Progenitor cell of endocrine pancreas (in vitro differentiated cells): ENCODE results near the gene RNF123. TPM values are rescaled to one million over a fixed set of nuclear protein-coding genes. Genes with fewer than 3 reads are reported as not detected.

Experiments
- DNase-seq: peaks from one replicate; pipeline ENCODE4 v3.0.0; 2021; ENCODE audit warnings: low spot score; ENCODE audit not compliant: unreplicated experiment
- H3K27ac Mint-ChIP-seq: 2 replicates; pipeline ENCODE4 v1.8.0; 2021; ENCODE audit warnings: mild to moderate bottlenecking, moderate library complexity, mixed read lengths
- H3K27me3 Mint-ChIP-seq: 2 replicates; pipeline ENCODE4 v1.8.0; 2021; ENCODE audit warnings: mixed read lengths
- H3K36me3 Mint-ChIP-seq: 2 replicates; pipeline ENCODE4 v1.8.0; 2022; ENCODE audit warnings: mixed read lengths; ENCODE audit not compliant: insufficient read depth
- H3K4me1 Mint-ChIP-seq: 2 replicates; pipeline ENCODE4 v1.8.0; 2021; ENCODE audit warnings: low read depth, mixed read lengths
- H3K4me3 Mint-ChIP-seq: 2 replicates; pipeline ENCODE4 v1.8.0; 2021; ENCODE audit warnings: low read depth, mild to moderate bottlenecking, moderate library complexity, mixed read lengths
- H3K9me3 Mint-ChIP-seq: 2 replicates; pipeline ENCODE4 v1.8.0; 2021; ENCODE audit warnings: low read depth, mixed read lengths
- long read RNA-seq: library from polyadenylated mRNA; unstranded; transcript quantifications from one replicate; pipeline ENCODE4 v2.0.0, GENCODE V29; 2020
- total RNA-seq: library from RNA; stranded (reverse); gene quantifications from 2 replicates; pipeline ENCODE4 v1.2.1, GENCODE V29; 2021
- TF ChIP-seq, protein P1 (sequence below): fragments of 200-600 bp; sonication (generic); IDR thresholded peaks from one replicate; pipeline ENCODE4 v1.5.0; 2021; ENCODE audit warnings: antibody characterized with exemption, mild to moderate bottlenecking; ENCODE audit not compliant: unreplicated experiment

The RNF123 gene
- total RNA-seq: 52.2 and 54.4 TPM in 2 replicates
- long read RNA-seq, full-length matches to known transcripts: 8 of 40 reads
- long read RNA-seq, partial matches to known transcripts: 13 of 40 reads
- long read RNA-seq, other reads (novel, unspliced or antisense): 19 of 40 reads

DNA sequence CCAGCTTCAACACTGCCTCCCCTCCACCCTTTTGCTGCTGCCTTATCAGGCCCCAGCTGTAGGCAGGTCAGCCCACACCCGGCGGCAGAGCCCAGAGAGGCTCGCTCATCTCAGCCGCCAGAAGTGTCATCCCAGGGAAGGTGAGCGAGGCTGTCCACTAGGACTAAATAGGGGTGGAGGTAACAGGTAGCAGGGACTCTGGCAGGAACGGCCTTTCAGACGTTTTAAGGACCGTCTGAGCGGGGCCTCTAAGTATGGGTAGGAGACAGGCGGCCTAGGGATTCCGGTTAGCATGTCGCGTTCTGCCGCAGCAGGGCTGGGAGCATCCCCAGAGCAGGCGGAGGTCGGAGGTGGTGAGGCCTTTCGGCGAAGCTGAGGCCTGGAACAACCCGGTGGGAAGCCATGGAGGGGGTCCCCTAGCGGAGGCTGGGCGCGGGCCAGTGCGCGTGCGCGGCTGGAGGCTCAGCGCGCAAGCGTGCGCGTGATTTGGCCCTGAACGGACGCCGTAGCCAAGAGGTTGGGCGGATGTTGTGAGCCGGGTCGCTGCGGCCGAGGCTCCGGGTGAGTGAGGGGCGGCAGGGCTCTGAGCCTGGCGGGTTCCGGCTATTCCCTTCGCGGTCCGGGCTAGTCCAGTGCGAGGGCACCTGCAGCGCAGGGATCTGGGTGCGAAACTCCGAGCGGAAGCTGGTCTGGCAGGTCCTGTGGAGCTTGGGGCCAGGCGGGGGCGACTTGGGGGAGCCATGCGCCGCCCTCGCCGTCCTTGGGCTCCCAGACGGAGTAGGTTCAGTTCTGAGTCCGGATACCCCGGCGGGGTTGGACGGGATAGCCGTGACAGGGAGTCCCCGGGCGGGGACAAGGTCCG is at the start of gene RNF123, which contains the start of gene MST1:
RNF123 (plus strand) TSS at position 512 of the 862 bp plus-strand sequence. CDS start 1,609 bp downstream, outside the sequence.
MST1 (minus strand) TSS at position 429 of the 862 bp plus-strand sequence. CDS start 783 bp downstream, outside the sequence.
- peak within 1 kb of the TSS; percentile 98 for H3K27ac Mint-ChIP-seq
- peak within 1 kb of the TSS; percentile 96 for H3K4me3 Mint-ChIP-seq
- peak; percentile 92 for DNase-seq
- peaks cover 15% of the 10 kb centered on the region for H3K4me1 Mint-ChIP-seq
- H3K27me3 Mint-ChIP-seq: peaks cover 3% of the 10 kb centered on the region
- TF ChIP-seq, protein P1, sequence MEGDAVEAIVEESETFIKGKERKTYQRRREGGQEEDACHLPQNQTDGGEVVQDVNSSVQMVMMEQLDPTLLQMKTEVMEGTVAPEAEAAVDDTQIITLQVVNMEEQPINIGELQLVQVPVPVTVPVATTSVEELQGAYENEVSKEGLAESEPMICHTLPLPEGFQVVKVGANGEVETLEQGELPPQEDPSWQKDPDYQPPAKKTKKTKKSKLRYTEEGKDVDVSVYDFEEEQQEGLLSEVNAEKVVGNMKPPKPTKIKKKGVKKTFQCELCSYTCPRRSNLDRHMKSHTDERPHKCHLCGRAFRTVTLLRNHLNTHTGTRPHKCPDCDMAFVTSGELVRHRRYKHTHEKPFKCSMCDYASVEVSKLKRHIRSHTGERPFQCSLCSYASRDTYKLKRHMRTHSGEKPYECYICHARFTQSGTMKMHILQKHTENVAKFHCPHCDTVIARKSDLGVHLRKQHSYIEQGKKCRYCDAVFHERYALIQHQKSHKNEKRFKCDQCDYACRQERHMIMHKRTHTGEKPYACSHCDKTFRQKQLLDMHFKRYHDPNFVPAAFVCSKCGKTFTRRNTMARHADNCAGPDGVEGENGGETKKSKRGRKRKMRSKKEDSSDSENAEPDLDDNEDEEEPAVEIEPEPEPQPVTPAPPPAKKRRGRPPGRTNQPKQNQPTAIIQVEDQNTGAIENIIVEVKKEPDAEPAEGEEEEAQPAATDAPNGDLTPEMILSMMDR: peak; percentile 38
- H3K36me3 Mint-ChIP-seq: peaks cover 2% of the 10 kb centered on the region
- no peaks in the 10 kb centered on the region for H3K9me3 Mint-ChIP-seq

DNA sequence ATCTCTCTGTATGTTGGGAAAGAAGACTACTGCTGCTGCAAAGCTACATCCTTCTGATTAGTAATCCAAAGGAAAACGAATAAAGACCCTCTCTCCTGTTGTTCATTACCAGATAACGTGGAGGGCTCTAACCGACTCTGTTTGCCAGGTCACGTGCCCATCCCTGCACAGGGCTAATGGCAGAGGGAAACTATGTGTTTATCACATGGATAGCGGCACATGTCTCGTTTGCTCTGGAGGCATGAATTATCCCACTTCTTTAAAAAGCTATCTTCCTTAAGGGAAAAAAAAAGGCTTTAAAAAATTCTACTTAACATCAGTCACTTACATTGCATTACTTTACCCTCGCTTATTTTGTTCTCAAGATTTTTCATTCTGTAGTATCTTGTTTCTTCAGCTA is 48.1 kb upstream of the RNF123 start:
- Mint-ChIP-seq H3K27me3 (no peaks in the 10 kb centered on the region), H3K4me3 (no peak overlapping the region), H3K36me3 (no peaks in the 10 kb centered on the region), H3K4me1 (no peaks in the 10 kb centered on the region), H3K9me3 (no peaks in the 10 kb centered on the region), H3K27ac (no peak overlapping the region)
- TF ChIP-seq, protein P1: no peak
- DNase-seq: no peak

DNA sequence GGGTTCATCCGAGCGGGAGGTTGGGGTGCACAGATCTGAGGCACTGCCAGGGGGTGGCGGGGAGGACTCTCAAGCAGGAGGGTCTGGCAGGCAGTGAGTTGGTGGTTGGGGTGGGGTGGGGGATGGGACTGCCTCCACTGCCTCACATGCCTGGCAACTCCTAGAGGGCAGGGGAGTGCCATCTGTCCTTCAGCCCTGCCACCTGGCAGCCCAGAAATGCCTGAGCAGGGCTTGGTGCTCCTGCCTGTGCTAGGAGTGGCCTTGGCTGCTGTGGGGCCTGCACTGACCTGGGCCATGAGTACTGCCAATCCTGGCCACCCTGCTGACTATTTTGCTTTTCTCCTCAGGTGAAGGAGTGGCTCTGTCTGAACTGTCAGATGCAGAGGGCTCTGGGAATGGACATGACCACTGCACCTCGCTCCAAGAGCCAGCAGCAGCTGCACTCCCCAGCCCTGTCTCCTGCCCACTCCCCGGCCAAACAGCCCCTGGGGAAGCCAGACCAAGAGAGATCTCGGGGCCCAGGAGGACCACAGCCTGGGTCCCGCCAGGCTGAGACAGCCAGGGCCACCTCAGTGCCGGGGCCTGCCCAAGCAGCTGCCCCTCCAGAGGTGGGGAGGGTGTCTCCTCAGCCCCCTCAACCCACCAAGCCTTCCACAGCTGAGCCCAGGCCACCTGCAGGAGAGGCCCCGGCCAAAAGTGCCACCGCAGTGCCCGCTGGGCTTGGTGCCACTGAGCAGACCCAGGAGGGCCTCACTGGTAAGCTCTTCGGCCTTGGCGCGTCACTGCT is 47.2 kb upstream of the RNF123 start:
- Mint-ChIP-seq H3K27me3 (no peaks in the 10 kb centered on the region), H3K4me3 (no peak overlapping the region), H3K36me3 (no peaks in the 10 kb centered on the region), H3K27ac (no peak overlapping the region), H3K9me3 (no peaks in the 10 kb centered on the region), H3K4me1 (no peaks in the 10 kb centered on the region)
- TF ChIP-seq, protein P1: no peak
- no peak for DNase-seq

DNA sequence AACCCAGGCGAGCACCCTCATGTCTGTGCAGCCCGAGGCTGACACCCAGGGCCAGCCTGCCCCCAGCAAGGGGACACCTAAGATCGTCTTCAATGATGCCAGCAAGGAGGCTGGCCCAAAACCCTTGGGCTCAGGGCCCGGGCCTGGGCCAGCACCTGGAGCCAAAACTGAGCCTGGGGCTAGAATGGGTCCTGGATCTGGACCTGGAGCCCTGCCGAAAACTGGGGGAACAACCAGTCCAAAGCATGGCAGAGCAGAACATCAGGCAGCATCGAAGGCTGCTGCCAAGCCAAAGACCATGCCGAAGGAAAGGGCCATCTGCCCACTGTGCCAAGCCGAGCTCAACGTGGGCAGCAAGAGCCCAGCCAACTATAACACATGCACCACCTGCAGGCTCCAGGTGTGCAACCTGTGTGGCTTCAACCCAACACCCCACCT is 46.6 kb upstream of the RNF123 start:
- no peaks in the 10 kb centered on the region for H3K27me3 Mint-ChIP-seq
- no peak overlapping the region for H3K27ac Mint-ChIP-seq
- H3K9me3 Mint-ChIP-seq: no peaks in the 10 kb centered on the region
- H3K4me3 Mint-ChIP-seq: no peak overlapping the region
- no peak for DNase-seq
- TF ChIP-seq, protein P1: no peak
- H3K36me3 Mint-ChIP-seq: no peaks in the 10 kb centered on the region
- H3K4me1 Mint-ChIP-seq: peaks cover 2% of the 10 kb centered on the region

DNA sequence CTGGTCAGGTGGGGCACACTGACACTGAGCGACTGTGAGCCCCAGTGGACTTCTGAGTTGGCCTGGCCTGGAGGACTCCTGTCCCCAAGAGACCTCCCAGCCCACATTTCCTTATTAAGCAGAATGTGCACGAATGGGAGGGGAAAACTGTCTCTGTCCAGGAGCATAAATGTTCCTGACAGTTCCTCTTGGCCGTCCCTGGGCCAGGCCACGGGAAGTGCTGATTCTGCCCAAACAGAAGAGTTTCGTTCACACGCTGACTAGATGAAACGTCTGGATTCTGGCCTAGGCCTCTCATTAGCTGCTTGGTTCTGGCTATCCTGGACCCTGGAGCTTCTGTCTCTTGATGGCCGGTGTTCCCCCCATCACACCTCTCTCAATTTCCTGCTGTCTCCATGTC is 44.7 kb upstream of the RNF123 start:
- no peaks in the 10 kb centered on the region for H3K36me3 Mint-ChIP-seq
- H3K27ac Mint-ChIP-seq: no peak overlapping the region
- no peaks in the 10 kb centered on the region for H3K27me3 Mint-ChIP-seq
- DNase-seq: no peak
- no peaks in the 10 kb centered on the region for H3K9me3 Mint-ChIP-seq
- no peak overlapping the region for H3K4me3 Mint-ChIP-seq
- peaks cover 4% of the 10 kb centered on the region for H3K4me1 Mint-ChIP-seq
- TF ChIP-seq, protein P1: no peak
